ENCODE results near the gene MPIG6B.

The MPIG6B gene

DNA sequence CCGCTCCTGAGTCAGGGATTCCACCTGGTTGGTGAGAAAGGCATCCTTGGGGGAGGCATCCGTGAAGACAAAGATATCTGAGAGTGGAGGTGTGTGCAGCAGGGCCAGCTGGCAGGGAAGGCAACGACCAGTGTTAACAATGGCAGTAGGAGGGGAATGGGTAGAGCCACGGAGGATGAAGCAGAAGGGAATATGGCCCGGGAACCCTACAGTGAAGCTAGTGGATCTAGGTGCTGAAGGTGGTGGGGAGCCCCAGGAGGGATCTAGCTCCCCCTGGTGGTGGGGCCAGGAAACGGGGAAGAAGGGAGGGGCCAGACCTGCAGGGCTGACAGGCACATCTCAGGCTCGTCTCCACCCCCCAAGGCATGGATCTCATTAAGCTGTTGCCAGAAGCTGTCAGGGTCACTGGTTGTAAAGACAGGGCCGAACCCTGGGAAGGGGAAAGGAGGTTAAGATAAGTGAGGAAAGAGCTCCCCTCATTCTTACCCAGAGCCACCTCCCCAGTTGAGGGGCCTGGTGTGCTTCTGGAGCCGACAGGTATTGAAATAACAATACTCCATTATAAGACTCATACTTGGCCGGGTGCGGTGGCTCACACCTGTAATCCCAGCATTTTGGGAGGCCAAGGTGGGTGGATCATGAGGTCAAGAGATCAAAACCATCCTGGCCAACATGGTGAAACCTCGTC lies 46.7 kb downstream of the MPIG6B start:
- DNase-seq, result peak; percentile 55 to 67 (median 63)

GRCh38 chr6:31770860-31771259 lies 47.7 kb downstream of the MPIG6B start:
- DNase-seq, result no peak

- no peak for DNase-seq
Observed at GRCh38 chr6:31771992-31772358, 48.8 kb downstream of the MPIG6B start.

- no peak for DNase-seq
Observed at GRCh38 chr6:31775184-31775583, 52.0 kb downstream of the MPIG6B start.

GRCh38 chr6:31775633-31776484 lies 52.7 kb downstream of the MPIG6B start:
- no peak for DNase-seq
